Measurements from ENCODE around the gene INPP4A. TPM values are rescaled to one million over a fixed set of nuclear protein-coding genes. Genes with fewer than 3 reads are reported as not detected.

The INPP4A gene
- total and polyA plus RNA-seq, 8 donors, result 1.5 to 65.3 (median 12.2) TPM

GRCh38 chr2:98533547-98533946 is 88.9 kb downstream of the INPP4A start:
- no peaks in the 10 kb centered on the region for H3K9me3 ChIP-seq
- H3K4me3 ChIP-seq, result no peak overlapping the region
- H3K27me3 ChIP-seq, result no peaks in the 10 kb centered on the region
- peaks cover 17 to 44% (median 41%) of the 10 kb centered on the region in 4 donors for H3K36me3 ChIP-seq
- DNase-seq, result no peak
- H3K4me1 ChIP-seq, result no peaks in the 10 kb centered on the region
- WGBS, 5 donors, result 88 to 98% (median 89%) methylated on average over 1 of the region's 1 CpG
- TF ChIP-seq POLR2AphosphoS5 (IDR thresholded peaks at IDR 0.05) (no peak), EP300 (IDR thresholded peaks at IDR 0.05) (no peak), POLR2A (IDR thresholded peaks at IDR 0.05) (no peak), CTCF (IDR thresholded peaks at IDR 0.05) (no peak)
- H3K27ac ChIP-seq, result no peak overlapping the region
- intact Hi-C loops (cut with DNase I; ENCODE audit: low total_unique reads), result no loop called here

DNA sequence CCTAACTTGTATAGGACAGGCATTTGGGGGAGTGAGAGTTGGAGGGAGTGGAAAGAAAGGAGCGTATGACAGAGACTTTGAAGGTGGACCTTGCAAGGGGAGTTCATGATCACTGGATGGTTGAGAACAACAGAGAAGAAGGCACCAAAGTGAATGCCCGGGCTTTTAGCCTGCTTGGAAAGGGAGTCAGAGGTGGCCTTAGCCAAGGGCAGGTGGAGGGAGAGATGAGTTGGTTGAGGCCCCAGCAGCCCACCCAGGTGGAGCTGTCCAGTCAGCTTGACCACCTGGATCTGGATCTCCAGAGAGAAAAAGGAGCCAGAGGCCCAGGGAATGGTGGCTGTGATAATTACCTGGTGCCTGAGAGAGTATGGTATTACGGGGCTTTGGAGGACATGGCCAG is 90.1 kb downstream of the INPP4A start:
- no peaks in the 10 kb centered on the region for H3K9me3 ChIP-seq
- WGBS, 5 donors, result 91 to 99% (median 97%) methylated on average over 3 of the region's 3 CpGs
- H3K27me3 ChIP-seq, result no peaks in the 10 kb centered on the region
- no peaks in the 10 kb centered on the region for H3K4me1 ChIP-seq
- intact Hi-C loops (cut with DNase I; ENCODE audit: low total_unique reads), result no loop called here
- no peak overlapping the region for H3K27ac ChIP-seq
- peaks cover 28 to 56% (median 53%) of the 10 kb centered on the region in 4 donors for H3K36me3 ChIP-seq
- no peak for TF ChIP-seq POLR2AphosphoS5 (IDR thresholded peaks at IDR 0.05)
- TF ChIP-seq CTCF (IDR thresholded peaks at IDR 0.05), result no peak
- TF ChIP-seq EP300 (IDR thresholded peaks at IDR 0.05), result no peak
- no peak for TF ChIP-seq POLR2A (IDR thresholded peaks at IDR 0.05)
- no peak overlapping the region for H3K4me3 ChIP-seq
- no peak for DNase-seq

- Histone ChIP-seq H3K4me3 (no peak overlapping the region), H3K4me1 (no peaks in the 10 kb centered on the region), H3K9me3 (no peaks in the 10 kb centered on the region), H3K27me3 (no peaks in the 10 kb centered on the region), H3K36me3 (peaks cover 36 to 70% (median 66%) of the 10 kb centered on the region in 4 donors), H3K27ac (no peak overlapping the region)
- 87 to 96% (median 94%) methylated on average over 6 of the region's 6 CpGs for WGBS, 5 donors
- TF ChIP-seq EP300 (IDR thresholded peaks at IDR 0.05) (no peak), CTCF (IDR thresholded peaks at IDR 0.05) (no peak), POLR2A (IDR thresholded peaks at IDR 0.05) (no peak), POLR2AphosphoS5 (IDR thresholded peaks at IDR 0.05) (no peak)
- no peak for DNase-seq
- intact Hi-C loops (cut with DNase I; ENCODE audit: low total_unique reads), result no loop called here
Measured at GRCh38 chr2:98535971-98536677, 91.5 kb downstream of the INPP4A start.

GRCh38 chr2:98537390-98538126 is 92.9 kb downstream of the INPP4A start:
- TF ChIP-seq POLR2AphosphoS5 (IDR thresholded peaks at IDR 0.05) (no peak), POLR2A (IDR thresholded peaks at IDR 0.05) (no peak)
- intact Hi-C loops (cut with DNase I; ENCODE audit: low total_unique reads), result no loop called here
- H3K36me3 ChIP-seq, result peaks cover 36 to 77% (median 71%) of the 10 kb centered on the region in 4 donors
- no peak overlapping the region for H3K27ac ChIP-seq
- no peak for DNase-seq
- WGBS, 5 donors, result 92 to 96% (median 95%) methylated on average over 12 to 14 of the region's 14 CpGs
- H3K9me3 ChIP-seq, result no peaks in the 10 kb centered on the region
- no peak overlapping the region for H3K4me3 ChIP-seq
- no peaks in the 10 kb centered on the region for H3K27me3 ChIP-seq
- no peaks in the 10 kb centered on the region for H3K4me1 ChIP-seq
